K562 (cell line): ENCODE data around the gene SNX25.

Experiments
- GTF2F1 ChIP-seq: IDR thresholded peaks from 2 replicates; pipeline ENCODE4 v1.6.1; 2011; ENCODE audit warnings: low read depth, low read length, improper control_type of control experiment
- LEF1 ChIP-seq: fragments of 450-650 bp; IDR thresholded peaks from 2 replicates; pipeline ENCODE4 v1.6.1; 2016; ENCODE audit warnings: mild to moderate bottlenecking
- MCM2 ChIP-seq: fragments of 450-650 bp; IDR thresholded peaks from 2 replicates; pipeline ENCODE4 v1.6.1; 2017; ENCODE audit warnings: low read depth, mild to moderate bottlenecking
- NR2F6 ChIP-seq: fragments of 450-650 bp; formaldehyde crosslinking; IDR thresholded peaks from 2 replicates; pipeline ENCODE4 v1.4.0; 2020; ENCODE audit warnings: mild to moderate bottlenecking
- SREBF1 ChIP-seq: fragments of 150-350 bp; IDR thresholded peaks from 2 replicates; pipeline ENCODE4 v1.6.1; 2014; ENCODE audit warnings: antibody characterized with exemption, low read depth, low read length, borderline replicate concordance
- TAF1 ChIP-seq: IDR thresholded peaks from 2 replicates; pipeline ENCODE4 v1.6.1; 2011; ENCODE audit warnings: mild to moderate bottlenecking, low read length, moderate library complexity; ENCODE audit not compliant: insufficient read depth, control insufficient read depth, severe bottlenecking; ENCODE audit errors: extremely low read depth
- YY1 ChIP-seq, 3 experiments: IDR thresholded peaks; 2 replicates each; pipeline ENCODE4 v1.6.1; 2011; ENCODE audit warnings: low read length in 2 of 3, mild to moderate bottlenecking in 2 of 3, moderate library complexity in 2 of 3, borderline replicate concordance in 1 of 3, control low read depth in 1 of 3, low read depth in 1 of 3; ENCODE audit not compliant: insufficient read depth in 3 of 3, insufficient replicate concordance in 2 of 3, control insufficient read depth in 1 of 3, insufficient read length in 1 of 3; ENCODE audit errors: extremely low read depth in 1 of 3
- ZBTB7A ChIP-seq: IDR thresholded peaks from 2 replicates; pipeline ENCODE4 v1.6.1; 2011; ENCODE audit warnings: low read depth, mild to moderate bottlenecking, low read length, moderate library complexity, borderline replicate concordance; ENCODE audit not compliant: control insufficient read depth
- TF ChIP-seq, protein P1 (sequence below), 2 experiments: fragments of 450-650 bp in 1 of 2; IDR thresholded peaks; 2 replicates each; pipeline ENCODE4 v1.6.1; 2011 to 2017; ENCODE audit warnings: low read depth in 2 of 2, antibody characterized with exemption in 1 of 2, borderline replicate concordance in 1 of 2, low read length in 1 of 2, mild to moderate bottlenecking in 1 of 2, mixed read lengths in 1 of 2; ENCODE audit not compliant: control insufficient read depth in 1 of 2

DNA sequence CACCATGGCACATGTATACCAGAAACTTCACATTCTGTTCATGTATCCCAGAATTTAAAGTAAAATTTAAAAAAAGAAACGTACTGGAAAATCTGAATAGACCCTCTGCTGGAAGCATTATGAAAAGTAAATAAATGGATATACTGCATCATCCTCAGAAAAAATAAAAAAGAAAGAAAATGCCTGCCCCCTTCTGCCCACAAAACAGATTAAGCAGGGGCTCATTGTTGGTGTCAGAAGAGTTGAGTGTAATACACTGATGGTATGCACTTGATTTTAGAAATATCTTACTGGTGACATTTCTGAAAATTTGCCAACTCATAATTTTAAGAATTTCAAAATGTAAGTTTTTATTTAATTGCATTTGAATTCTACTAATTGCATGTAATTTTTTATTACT lies 108.5 kb downstream of the SNX25 start:
- TF ChIP-seq TAF1 = no peak
- no peak for TF ChIP-seq LEF1
- no peak for TF ChIP-seq NR2F6
- no peak for TF ChIP-seq GTF2F1
- TF ChIP-seq SREBF1 = no peak
- no peak for TF ChIP-seq MCM2
- TF ChIP-seq, protein P1, sequence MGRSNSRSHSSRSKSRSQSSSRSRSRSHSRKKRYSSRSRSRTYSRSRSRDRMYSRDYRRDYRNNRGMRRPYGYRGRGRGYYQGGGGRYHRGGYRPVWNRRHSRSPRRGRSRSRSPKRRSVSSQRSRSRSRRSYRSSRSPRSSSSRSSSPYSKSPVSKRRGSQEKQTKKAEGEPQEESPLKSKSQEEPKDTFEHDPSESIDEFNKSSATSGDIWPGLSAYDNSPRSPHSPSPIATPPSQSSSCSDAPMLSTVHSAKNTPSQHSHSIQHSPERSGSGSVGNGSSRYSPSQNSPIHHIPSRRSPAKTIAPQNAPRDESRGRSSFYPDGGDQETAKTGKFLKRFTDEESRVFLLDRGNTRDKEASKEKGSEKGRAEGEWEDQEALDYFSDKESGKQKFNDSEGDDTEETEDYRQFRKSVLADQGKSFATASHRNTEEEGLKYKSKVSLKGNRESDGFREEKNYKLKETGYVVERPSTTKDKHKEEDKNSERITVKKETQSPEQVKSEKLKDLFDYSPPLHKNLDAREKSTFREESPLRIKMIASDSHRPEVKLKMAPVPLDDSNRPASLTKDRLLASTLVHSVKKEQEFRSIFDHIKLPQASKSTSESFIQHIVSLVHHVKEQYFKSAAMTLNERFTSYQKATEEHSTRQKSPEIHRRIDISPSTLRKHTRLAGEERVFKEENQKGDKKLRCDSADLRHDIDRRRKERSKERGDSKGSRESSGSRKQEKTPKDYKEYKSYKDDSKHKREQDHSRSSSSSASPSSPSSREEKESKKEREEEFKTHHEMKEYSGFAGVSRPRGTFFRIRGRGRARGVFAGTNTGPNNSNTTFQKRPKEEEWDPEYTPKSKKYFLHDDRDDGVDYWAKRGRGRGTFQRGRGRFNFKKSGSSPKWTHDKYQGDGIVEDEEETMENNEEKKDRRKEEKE (IDR thresholded peaks at IDR 0.05; ENCODE audit: borderline replicate concordance in 1 of 2, control insufficient read depth in 1 of 2, low read depth in 2 of 2, low read length in 1 of 2) = no peak
- no peak for TF ChIP-seq ZBTB7A
- TF ChIP-seq YY1 (IDR thresholded peaks at IDR 0.05; ENCODE audit: borderline replicate concordance in 1 of 3, control insufficient read depth in 1 of 3, extremely low read depth in 1 of 3, insufficient read depth in 3 of 3, insufficient read length in 1 of 3, insufficient replicate concordance in 2 of 3, low read depth in 1 of 3, low read length in 2 of 3) = no peak
